Upper lobe of left lung (tissue), 4 donors: ENCODE results near the gene WDR49.

Experiments used
- CTCF ChIP-seq, 6 experiments: fragments of 450-650 bp in 4 of 6; fragments of 200-600 bp in 2 of 6; sonication (generic) in 2 of 6; IDR thresholded peaks; one replicate each; pipeline ENCODE4 v1.5.1; 2016 to 2019; ENCODE audit warnings: antibody characterized with exemption in 6 of 6
- POLR2A ChIP-seq, 4 donors: fragments of 450-650 bp; IDR thresholded peaks; one replicate each; pipeline ENCODE4 v1.5.1; 2016 to 2017; ENCODE audit warnings: antibody characterized with exemption in 4 of 4, mild to moderate bottlenecking in 2 of 4
- POLR2AphosphoS5 ChIP-seq, 2 donors: sonication (generic); formaldehyde crosslinking; IDR thresholded peaks; one replicate each; pipeline ENCODE4 v1.5.1; 2017; ENCODE audit warnings: antibody characterized with exemption in 2 of 2

GRCh38 chr3:167669699-167670098, 16.0 kb upstream of the WDR49 start:
- TF ChIP-seq CTCF (IDR thresholded peaks at IDR 0.05), result no peak
- TF ChIP-seq POLR2AphosphoS5 (IDR thresholded peaks at IDR 0.05), result no peak
- no peak for TF ChIP-seq POLR2A (IDR thresholded peaks at IDR 0.05)
